T-cell (primary cell): ENCODE measurements around the gene LRP6. TPM values are rescaled to one million over a fixed set of nuclear protein-coding genes. Genes with fewer than 3 reads are reported as not detected.

ENCODE experiments used
- ATAC-seq, 4 experiments: fragments of 200-7000 bp in 3 of 4; fragments of 150-1000 bp in 1 of 4; cut with Tn5 transposase; replicated peaks in 1 of 4; 1 replicate in 3 of 4; 2 replicates in 1 of 4; pipeline ENCODE4 v1.10.0; 2021; ENCODE audit warnings: moderate library complexity in 3 of 4, mild to moderate bottlenecking in 2 of 4, moderate number of reproducible peaks in 1 of 4
- CTCF ChIA-PET, 2 donors: fragments of 300-600 bp; sonication (Branson Sonifier 250); formaldehyde crosslinking; loops; one replicate each; lab custom pipeline; 2022; ENCODE audit warnings: antibody characterized with exemption in 2 of 2; lab: Charles Lee
- POLR2A ChIA-PET, 2 donors: fragments of 300-600 bp; sonication (Branson Sonifier 250); formaldehyde crosslinking; loops; one replicate each; lab custom pipeline; 2022; ENCODE audit warnings: antibody characterized with exemption in 2 of 2; lab: Charles Lee
- DNase-seq, 35 experiments: peaks; one replicate each; pipeline versions ENCODE4 v3.0.0 to v3.0.0-alpha.2; 2013 to 2023
- H3K27ac ChIP-seq: one replicate; pipeline ENCODE4 v1.5.1; 2013; ENCODE audit warnings: low read length
- H3K27me3 ChIP-seq, 2 experiments: replicated peaks in 1 of 2; 1 replicate in 1 of 2; 2 replicates in 1 of 2; pipeline versions ENCODE4 v1.6.1 to v1.7.0; 2013; ENCODE audit warnings: low read length in 1 of 2, mixed read lengths in 1 of 2; ENCODE audit not compliant: control insufficient read depth in 2 of 2, insufficient read depth in 2 of 2; ENCODE audit errors: extremely low read depth in 1 of 2
- H3K36me3 ChIP-seq, 2 donors: 1 replicate in 1 of 2; 2 replicates in 1 of 2; pipeline versions ENCODE4 v1.6.1 to v1.7.0; 2013; ENCODE audit warnings: low read length in 1 of 2; ENCODE audit not compliant: control insufficient read depth in 2 of 2, insufficient read depth in 1 of 2; ENCODE audit errors: extremely low read depth in 1 of 2
- H3K4me1 ChIP-seq, 2 experiments: 1 replicate in 1 of 2; 2 replicates in 1 of 2; pipeline versions ENCODE4 v1.6.1 to v1.7.0; 2013; ENCODE audit warnings: low read length in 2 of 2, mixed read lengths in 1 of 2; ENCODE audit not compliant: insufficient read depth in 2 of 2, control insufficient read depth in 1 of 2; ENCODE audit errors: extremely low read depth in 1 of 2
- H3K4me3 ChIP-seq, 2 donors: 1 replicate in 1 of 2; 2 replicates in 1 of 2; pipeline versions ENCODE4 v1.5.1 to v1.7.0; 2013; ENCODE audit warnings: mild to moderate bottlenecking in 2 of 2, low read length in 1 of 2, moderate library complexity in 1 of 2; ENCODE audit not compliant: control insufficient read depth in 1 of 2; ENCODE audit errors: extremely low read depth in 1 of 2
- H3K9me3 ChIP-seq: 2 replicates; pipeline ENCODE4 v1.7.0; 2013
- H3K27ac Mint-ChIP-seq, 2 donors: one replicate each; pipeline ENCODE4 v1.8.0; 2020 to 2021; ENCODE audit warnings: mild to moderate bottlenecking in 2 of 2, mixed read lengths in 2 of 2
- H3K27me3 Mint-ChIP-seq, 2 donors: one replicate each; pipeline ENCODE4 v1.8.0; 2021 to 2022; ENCODE audit warnings: mixed read lengths in 2 of 2
- H3K36me3 Mint-ChIP-seq: one replicate; pipeline ENCODE4 v1.8.0; 2021; ENCODE audit warnings: mixed read lengths
- H3K4me1 Mint-ChIP-seq, 3 donors: one replicate each; pipeline ENCODE4 v1.8.0; 2020 to 2022; ENCODE audit warnings: mixed read lengths in 3 of 3, mild to moderate bottlenecking in 1 of 3
- H3K4me3 Mint-ChIP-seq, 3 donors: one replicate each; pipeline ENCODE4 v1.8.0; 2020 to 2022; ENCODE audit warnings: mild to moderate bottlenecking in 3 of 3, mixed read lengths in 3 of 3, moderate library complexity in 3 of 3
- H3K9me3 Mint-ChIP-seq, 3 donors: one replicate each; pipeline ENCODE4 v1.8.0; 2020 to 2022; ENCODE audit warnings: mixed read lengths in 3 of 3
- WGBS: methylation state at CpG from one replicate; pipeline ENCODE4 v1.1.5; 2013; ENCODE audit warnings: missing lambda C conversion rate; ENCODE audit not compliant: insufficient coverage; 5-methylcytosine and 5-hydroxymethylcytosine counted together
- total RNA-seq, 35 experiments: library from RNA in 6 of 35; stranded (reverse) in 6 of 35; fragments of 120-200 nt in 1 of 35; gene quantifications; one replicate each; pipeline versions ENCODE4 v1.2.1 to v1.2.4 and lab custom pipeline; 2013 to 2026

Gene LRP6
- total RNA-seq, 5 donors from 2014 or later (not counting 1 experiment from before 2014, with no cell fraction given) = 4.9 to 8.7 (median 6.3) TPM

DNA sequence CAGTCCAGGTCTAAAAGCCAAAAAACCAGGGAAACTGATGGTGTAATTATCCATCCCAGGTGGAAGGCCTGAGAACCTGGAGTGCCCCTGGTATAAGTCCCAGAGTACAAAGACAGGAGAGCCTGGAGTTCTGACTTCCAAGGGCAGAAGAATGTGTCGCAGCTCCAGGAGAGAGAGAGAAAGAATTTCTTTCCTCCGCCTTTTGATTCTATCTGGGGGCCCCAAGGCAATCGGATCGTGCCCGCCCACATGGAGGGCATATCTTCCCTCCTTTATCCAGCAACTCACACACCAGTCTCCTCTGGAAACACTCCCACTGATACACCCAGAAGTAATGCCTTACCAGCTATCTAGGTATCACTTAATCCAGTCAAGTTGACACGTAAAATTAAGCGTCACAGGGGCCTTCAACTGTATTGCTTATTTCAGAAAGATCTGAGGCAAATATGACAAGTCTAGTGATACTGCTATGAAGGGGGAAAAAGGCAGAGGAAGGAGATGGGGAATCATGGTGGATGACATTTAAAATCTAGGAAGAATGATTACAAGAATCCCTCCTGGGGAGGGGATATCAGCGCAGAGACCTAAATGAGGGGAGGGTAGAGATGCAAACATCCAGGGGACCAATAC, 30.5 kb upstream of the LRP6 start:
- Histone ChIP-seq H3K9me3 (no peaks in the 10 kb centered on the region), H3K27me3 (peaks cover 0 to 3% of the 10 kb centered on the region in 2 experiments), H3K36me3 (no peaks in the 10 kb centered on the region), H3K4me1 (no peaks in the 10 kb centered on the region), H3K27ac (no peak overlapping the region), H3K4me3 (no peak overlapping the region)
- H3K36me3 Mint-ChIP-seq = no peaks in the 10 kb centered on the region
- H3K4me3 Mint-ChIP-seq = no peak overlapping the region
- H3K27ac Mint-ChIP-seq = no peak overlapping the region
- H3K9me3 Mint-ChIP-seq = no peaks in the 10 kb centered on the region
- no peaks in the 10 kb centered on the region for H3K4me1 Mint-ChIP-seq
- no peaks in the 10 kb centered on the region for H3K27me3 Mint-ChIP-seq
- ChIA-PET CTCF (interaction anchor here in 1 of 2 donors (0.6 kb wide), 1 partner anchor 743 kb away, joined by 3 read pairs; no protein-coding TSS in a partner anchor), POLR2A (no interaction called here)
- ATAC-seq = no peak
- DNase-seq = no peak
- 95% methylated on average over 4 of the region's 8 CpGs for WGBS

DNA sequence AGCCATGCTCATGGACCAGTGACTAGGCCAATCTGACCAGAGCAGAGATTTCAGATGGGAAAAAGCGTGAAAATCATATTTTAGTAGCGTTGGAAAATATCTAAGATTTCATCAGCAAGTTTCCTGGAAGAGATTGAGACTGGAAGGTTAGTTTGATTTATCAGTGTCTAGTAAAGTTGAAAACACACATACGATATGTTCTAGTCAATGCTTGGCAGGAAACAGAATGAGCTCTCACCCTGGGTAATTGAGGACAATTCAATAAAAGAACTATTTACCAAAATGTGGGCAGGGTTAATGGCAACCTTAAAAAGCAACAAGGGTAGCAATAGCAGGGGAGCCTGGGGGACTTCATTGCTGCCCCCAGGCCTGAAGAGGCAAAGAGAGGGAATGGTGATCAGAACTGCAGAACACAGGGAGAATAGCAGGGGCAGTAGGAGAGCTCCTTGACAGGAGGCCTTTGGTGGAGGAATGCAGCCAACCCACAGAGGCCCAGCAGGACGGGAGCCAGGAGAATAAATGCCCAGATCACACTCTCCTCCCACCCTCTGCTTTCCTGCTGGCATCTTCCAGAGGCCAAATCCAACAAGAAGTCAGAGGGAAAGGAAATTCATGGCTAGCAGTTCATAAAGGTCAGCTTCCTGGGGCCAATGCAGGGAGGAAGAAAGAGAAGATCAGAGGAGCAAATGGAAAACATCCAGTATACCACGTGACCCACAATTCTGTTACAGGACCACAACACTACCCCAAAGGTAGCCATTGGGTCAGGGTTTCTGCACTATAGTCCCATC, 27.6 kb upstream of the LRP6 start:
- H3K27ac Mint-ChIP-seq = no peak overlapping the region
- CTCF ChIA-PET = no interaction called here
- WGBS = 100% methylated on average over 1 of the region's 5 CpGs

DNA sequence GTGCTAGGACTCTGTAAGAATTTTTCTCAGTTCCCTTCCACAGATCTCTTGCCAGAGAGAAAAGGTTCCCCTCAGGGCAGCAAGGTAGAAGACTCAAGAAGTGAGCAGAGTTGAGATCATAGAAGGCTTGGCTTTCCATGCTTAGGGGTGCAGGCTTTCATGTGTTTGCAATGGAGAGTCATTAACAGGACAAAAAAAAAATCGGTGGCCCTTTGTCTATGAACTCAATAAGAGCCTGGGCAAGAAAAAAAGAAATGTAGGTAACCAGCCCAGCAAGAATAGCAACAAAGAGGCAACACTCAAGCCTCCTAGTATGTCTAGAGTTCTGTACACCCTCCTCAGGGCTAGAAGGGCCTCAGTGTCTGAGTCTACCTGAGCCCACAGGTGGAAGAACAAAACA, 23.4 kb upstream of the LRP6 start:
- Mint-ChIP-seq H3K36me3 (no peaks in the 10 kb centered on the region), H3K9me3 (no peaks in the 10 kb centered on the region), H3K4me1 (peaks cover 6 to 9% (median 9%) of the 10 kb centered on the region in 3 donors), H3K27ac (no peak overlapping the region), H3K4me3 (no peak overlapping the region), H3K27me3 (peaks cover 0 to 1% of the 10 kb centered on the region in 2 donors)
- DNase-seq = no peak
- H3K27me3 ChIP-seq = peaks cover 0 to 3% of the 10 kb centered on the region in 2 experiments
- H3K4me1 ChIP-seq = no peaks in the 10 kb centered on the region
- no peaks in the 10 kb centered on the region for H3K36me3 ChIP-seq
- no peaks in the 10 kb centered on the region for H3K9me3 ChIP-seq
- H3K4me3 ChIP-seq = no peak overlapping the region
- CTCF ChIA-PET = no interaction called here
- POLR2A ChIA-PET = no interaction called here
- 100% methylated on average over 1 of the region's 1 CpG for WGBS
- ATAC-seq = no peak
- H3K27ac ChIP-seq = no peak overlapping the region

More for the DNA sequence above, 27.6 kb upstream of the LRP6 start:
- H3K27me3 Mint-ChIP-seq = no peaks in the 10 kb centered on the region
- H3K36me3 Mint-ChIP-seq = no peaks in the 10 kb centered on the region
- no peak overlapping the region for H3K27ac ChIP-seq
- no peaks in the 10 kb centered on the region for H3K4me1 ChIP-seq
- H3K4me3 Mint-ChIP-seq = no peak overlapping the region
- no peak for ATAC-seq
- no peak overlapping the region for H3K4me3 ChIP-seq
- H3K9me3 Mint-ChIP-seq = no peaks in the 10 kb centered on the region
- H3K4me1 Mint-ChIP-seq = peaks cover 6 to 9% (median 9%) of the 10 kb centered on the region in 3 donors
- H3K9me3 ChIP-seq = no peaks in the 10 kb centered on the region
- no peak for DNase-seq
- H3K27me3 ChIP-seq = no peaks in the 10 kb centered on the region
- POLR2A ChIA-PET = no interaction called here
- no peaks in the 10 kb centered on the region for H3K36me3 ChIP-seq

DNA sequence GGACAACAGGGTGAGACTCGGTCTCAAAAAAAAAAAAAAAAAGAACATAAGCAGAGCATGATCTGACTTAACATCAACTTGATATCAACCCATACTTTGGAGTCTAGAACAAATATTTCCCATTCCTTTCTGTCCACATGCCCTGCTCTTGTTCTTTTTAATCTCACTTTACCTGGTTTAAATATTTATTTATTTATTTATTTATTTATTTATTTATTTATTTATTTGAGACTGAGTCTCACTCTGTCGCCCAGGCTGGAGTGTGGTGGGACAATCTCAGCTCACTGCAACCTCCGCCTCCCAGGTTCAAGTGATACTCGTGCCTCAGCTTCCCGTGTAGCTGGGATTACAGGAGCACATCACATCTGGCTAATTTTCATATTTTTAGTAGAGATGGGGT, 19.6 kb upstream of the LRP6 start:
- POLR2A ChIA-PET = no interaction called here
- CTCF ChIA-PET = no interaction called here
- H3K27ac ChIP-seq = no peak overlapping the region
- Mint-ChIP-seq H3K36me3 (no peaks in the 10 kb centered on the region), H3K27ac (no peak overlapping the region), H3K4me3 (no peak overlapping the region), H3K27me3 (peaks cover 11 to 16% of the 10 kb centered on the region in 2 donors), H3K9me3 (no peaks in the 10 kb centered on the region), H3K4me1 (peaks cover 6 to 9% (median 9%) of the 10 kb centered on the region in 3 donors)
- H3K27me3 ChIP-seq = peaks cover 0 to 15% of the 10 kb centered on the region in 2 experiments
- no CpG with 5 or more reads among the region's 5 CpGs for WGBS
- no peak overlapping the region for H3K4me3 ChIP-seq
- DNase-seq (no peak), ATAC-seq (no peak)
- no peaks in the 10 kb centered on the region for H3K36me3 ChIP-seq
- no peaks in the 10 kb centered on the region for H3K9me3 ChIP-seq
- H3K4me1 ChIP-seq = no peaks in the 10 kb centered on the region

DNA sequence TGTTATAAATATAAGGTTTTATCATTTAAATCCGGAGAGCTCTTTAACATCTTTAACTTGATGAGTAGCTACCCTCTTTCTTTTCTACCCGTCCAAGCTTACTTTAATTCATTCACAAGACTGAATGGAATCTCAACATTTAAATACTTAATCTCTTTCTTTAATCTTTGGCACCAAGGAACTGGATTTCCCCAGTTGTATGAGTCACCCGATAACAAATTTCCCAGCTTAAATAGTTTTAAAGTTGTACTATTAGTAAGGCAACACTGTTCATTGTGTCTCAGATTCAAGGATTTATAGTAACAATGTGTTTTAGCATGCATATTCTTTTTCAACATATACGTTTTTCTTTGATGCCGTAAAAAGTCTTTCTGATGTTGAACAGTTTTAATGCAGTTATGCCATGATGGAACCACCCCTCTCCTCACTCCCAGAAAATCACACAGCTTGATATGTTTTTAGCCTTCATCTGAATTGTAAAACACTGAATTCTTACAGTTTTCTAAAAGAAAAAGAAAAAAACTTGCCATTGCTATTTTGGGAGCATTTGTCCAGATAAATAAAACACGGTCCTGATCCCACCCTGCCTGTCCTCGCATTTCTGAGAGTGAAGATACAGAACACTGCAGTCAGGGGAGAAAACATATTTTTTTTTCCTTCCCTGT, 16.0 kb upstream of the LRP6 start:
- ChIA-PET POLR2A (interaction anchor here in 1 of 2 donors (0.6 to 0.7 kb wide), 2 partner anchors 14 to 646 kb away, joined by 3 to 7 read pairs; no protein-coding TSS in a partner anchor), CTCF (no interaction called here)
- no peaks in the 10 kb centered on the region for H3K36me3 ChIP-seq
- Mint-ChIP-seq H3K9me3 (peaks cover 0 to 2% (median 0%) of the 10 kb centered on the region in 3 donors), H3K4me1 (no peaks in the 10 kb centered on the region), H3K27me3 (peaks cover 16% of the 10 kb centered on the region in 2 donors), H3K36me3 (peaks cover 1% of the 10 kb centered on the region), H3K4me3 (no peak overlapping the region), H3K27ac (no peak overlapping the region)
- no peaks in the 10 kb centered on the region for H3K4me1 ChIP-seq
- no peak for ATAC-seq
- H3K9me3 ChIP-seq = no peaks in the 10 kb centered on the region
- H3K4me3 ChIP-seq = no peak overlapping the region
- H3K27me3 ChIP-seq = peaks cover 0 to 15% of the 10 kb centered on the region in 2 experiments
- DNase-seq = no peak
- H3K27ac ChIP-seq = no peak overlapping the region
- no CpG with 5 or more reads among the region's 7 CpGs for WGBS

DNA sequence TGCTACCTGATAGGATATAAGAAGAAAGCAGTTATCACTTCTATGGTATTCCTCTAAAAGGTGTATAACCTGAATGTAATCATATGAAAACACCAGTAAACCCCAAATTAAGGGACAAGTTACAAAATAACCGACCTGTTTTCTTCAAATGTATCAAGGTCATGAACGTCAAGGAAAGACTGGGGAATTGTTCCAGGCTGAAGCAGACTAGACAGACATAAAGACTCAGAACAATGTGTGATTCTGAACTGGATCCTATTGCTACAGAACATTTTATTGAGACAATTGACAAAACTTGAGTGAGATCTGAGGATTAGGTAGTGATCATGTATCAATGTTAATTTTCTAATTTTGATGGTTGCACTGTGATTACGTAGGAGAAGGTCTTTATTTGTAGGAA, 15.4 kb upstream of the LRP6 start:
- no peak overlapping the region for H3K4me3 ChIP-seq
- CTCF ChIA-PET = no interaction called here
- DNase-seq (no peak), ATAC-seq (no peak)
- Mint-ChIP-seq H3K27ac (no peak overlapping the region), H3K36me3 (peaks cover 3% of the 10 kb centered on the region), H3K4me3 (no peak overlapping the region), H3K9me3 (peaks cover 0 to 9% (median 2%) of the 10 kb centered on the region in 3 donors), H3K4me1 (no peaks in the 10 kb centered on the region), H3K27me3 (peaks cover 16% of the 10 kb centered on the region in 2 donors)
- H3K9me3 ChIP-seq = no peaks in the 10 kb centered on the region
- H3K36me3 ChIP-seq = no peaks in the 10 kb centered on the region
- H3K4me1 ChIP-seq = no peaks in the 10 kb centered on the region
- POLR2A ChIA-PET = interaction anchor here in 1 of 2 donors (0.6 kb wide), 1 partner anchor 13 kb away, joined by 7 read pairs; no protein-coding TSS in a partner anchor
- peaks cover 0 to 12% of the 10 kb centered on the region in 2 experiments for H3K27me3 ChIP-seq
- 75% methylated on average over 2 of the region's 3 CpGs for WGBS
- no peak overlapping the region for H3K27ac ChIP-seq
